Dermis microvascular lymphatic vessel endothelial cell (primary cell): ENCODE results near the gene OR8B8. TPM values are rescaled to one million over a fixed set of nuclear protein-coding genes. Genes with fewer than 3 reads are reported as not detected.
"Not testable (repeated sequence)": the region's sequence is repeated elsewhere in the genome, so short reads cannot be mapped to it uniquely, and the experiment has no call there.

Experiments used
- DNase-seq, 2 donors: peaks; one replicate each; pipeline versions ENCODE4 v3.0.0 to v3.0.0-alpha.2; 2010; ENCODE audit warnings: low read depth in 2 of 2
- total RNA-seq: library from RNA; depleted of rRNA; stranded (reverse); fragments of >200 nt; gene quantifications from 2 replicates; pipeline ENCODE4 v1.2.1, GENCODE V29; 2014

Gene OR8B8, protein sequence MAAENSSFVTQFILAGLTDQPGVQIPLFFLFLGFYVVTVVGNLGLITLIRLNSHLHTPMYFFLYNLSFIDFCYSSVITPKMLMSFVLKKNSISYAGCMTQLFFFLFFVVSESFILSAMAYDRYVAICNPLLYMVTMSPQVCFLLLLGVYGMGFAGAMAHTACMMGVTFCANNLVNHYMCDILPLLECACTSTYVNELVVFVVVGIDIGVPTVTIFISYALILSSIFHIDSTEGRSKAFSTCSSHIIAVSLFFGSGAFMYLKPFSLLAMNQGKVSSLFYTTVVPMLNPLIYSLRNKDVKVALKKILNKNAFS
- total RNA-seq: not detected in 2 replicates

- DNase-seq: no peak
Measured at GRCh38 chr11:124445646-124446150, at the start of gene OR8B8. Gene OR8B8, minus strand, starts transcription at chr11:124445696. Its CDS starts 4,611 bp downstream, at chr11:124441085.

- peak in 1 of 2 donors; percentile 12 for DNase-seq
Measured at GRCh38 chr11:124493016-124493655, 47.6 kb upstream of the OR8B8 start.

DNA sequence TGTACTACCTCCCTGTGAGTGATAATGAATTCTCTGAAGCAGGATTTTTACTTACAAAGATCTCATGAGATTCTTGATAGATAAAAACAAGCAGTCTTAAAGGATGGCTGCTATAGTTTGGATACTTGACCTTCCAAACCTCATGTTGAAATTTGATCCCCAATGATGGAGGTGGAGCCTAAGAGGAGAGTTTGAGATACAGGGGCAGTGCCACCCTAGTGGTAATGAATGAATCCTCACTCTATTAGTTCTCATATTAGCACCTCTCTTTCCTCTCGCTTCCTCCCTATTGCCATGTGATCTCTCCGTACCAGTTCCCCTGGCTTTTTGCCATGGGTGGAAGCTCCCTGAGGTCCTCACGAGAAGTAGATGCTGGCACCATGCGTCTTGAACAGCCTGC, 37.9 kb upstream of the OR8B8 start:
- no peak for DNase-seq

- DNase-seq: peak in 1 of 2 donors; percentile 38
Measured at GRCh38 chr11:124482362-124483147, 37.1 kb upstream of the OR8B8 start.

- peak in 1 of 2 donors; percentile 63 for DNase-seq
Measured at GRCh38 chr11:124481365-124482323, 36.1 kb upstream of the OR8B8 start.

- DNase-seq: no peak
Measured at GRCh38 chr11:124479561-124479960, 34.1 kb upstream of the OR8B8 start.

DNA sequence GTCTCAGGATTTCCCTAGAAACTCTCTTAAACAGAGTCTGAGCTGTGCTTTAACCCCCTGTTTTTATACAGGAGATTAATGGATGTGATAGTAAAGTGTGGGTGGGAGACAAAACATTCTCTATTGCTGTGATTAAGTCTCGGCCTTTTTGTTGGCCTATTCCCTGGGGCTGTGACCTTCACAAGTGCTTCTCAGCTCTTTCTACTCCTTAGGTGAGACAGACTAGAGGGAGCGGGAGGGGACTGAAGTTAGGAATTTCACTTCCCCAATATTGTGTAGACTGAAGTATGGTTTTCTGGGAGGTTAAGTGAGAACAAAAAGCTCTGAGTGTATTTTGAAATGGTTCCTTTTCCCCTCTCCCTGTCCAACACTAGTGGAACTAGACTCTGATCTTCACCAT, 29.8 kb upstream of the OR8B8 start:
- DNase-seq: no peak

DNA sequence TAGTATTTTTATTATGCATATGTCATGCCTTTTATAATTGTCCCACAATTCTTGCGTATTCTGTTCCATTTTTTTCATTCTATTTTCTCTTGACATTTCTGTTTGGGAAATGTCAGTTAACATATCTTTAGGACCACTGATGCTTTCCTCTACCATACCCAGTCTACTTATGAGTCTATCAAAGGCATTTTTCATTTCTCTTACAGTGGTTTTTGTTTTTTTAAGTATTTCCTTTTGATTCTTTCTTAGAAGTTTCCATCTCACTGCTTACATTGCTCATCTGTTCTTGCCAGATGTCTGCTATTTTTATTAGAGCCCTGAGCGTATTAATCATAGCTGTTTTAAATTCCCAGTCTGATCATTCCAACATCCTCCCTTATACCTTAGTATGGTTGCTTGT, 29.3 kb upstream of the OR8B8 start:
- no peak for DNase-seq

GRCh38 chr11:124474079-124474478, 28.6 kb upstream of the OR8B8 start:
- no peak for DNase-seq

DNA sequence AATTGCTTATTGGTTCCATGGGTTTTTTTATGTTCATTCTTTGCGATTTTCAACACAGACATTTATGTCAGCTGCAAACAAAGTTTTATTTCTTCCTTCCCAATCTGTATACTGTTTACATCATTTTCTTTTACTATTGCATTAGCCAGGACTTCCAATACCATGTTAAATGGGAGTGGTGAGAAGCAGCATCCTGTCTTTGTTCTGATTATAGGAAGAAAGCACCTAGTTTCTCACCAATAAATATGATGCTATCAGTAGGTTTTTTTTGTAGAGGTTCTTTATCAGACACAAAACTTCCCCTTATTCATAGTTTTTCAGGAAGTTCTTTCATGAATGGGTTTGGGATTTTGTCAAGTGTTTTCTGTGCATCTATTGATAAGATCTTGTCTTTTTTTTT, 28.0 kb upstream of the OR8B8 start:
- DNase-seq: peak in 1 of 2 donors; percentile 14

- DNase-seq: peak in 1 of 2 donors; percentile 17
Measured at GRCh38 chr11:124470561-124471227, 25.2 kb upstream of the OR8B8 start.

GRCh38 chr11:124467381-124467927, 22.0 kb upstream of the OR8B8 start:
- DNase-seq: no peak

DNA sequence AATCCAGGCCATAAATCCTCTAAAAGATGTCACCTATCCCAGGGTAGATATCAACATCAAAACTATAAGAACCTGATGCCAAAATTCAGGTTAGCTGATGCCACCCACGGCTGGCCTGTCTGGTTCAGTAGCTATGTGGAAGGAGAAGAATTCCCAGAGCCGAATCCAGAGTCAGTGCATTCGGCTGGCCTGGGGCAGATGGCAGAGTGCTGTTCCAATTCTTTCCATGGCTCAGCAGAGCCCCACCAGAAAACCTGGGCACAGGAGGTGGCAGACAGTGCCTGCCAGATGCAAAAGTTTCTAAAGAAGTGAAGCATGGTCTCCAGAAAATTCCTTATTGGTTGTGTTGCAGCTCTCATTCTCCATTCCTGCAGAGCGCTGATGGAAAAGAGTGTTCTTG, 19.9 kb upstream of the OR8B8 start:
- DNase-seq: no peak

GRCh38 chr11:124463990-124464389, 18.5 kb upstream of the OR8B8 start:
- no peak for DNase-seq

GRCh38 chr11:124463324-124463723, 17.8 kb upstream of the OR8B8 start:
- no peak for DNase-seq

DNA sequence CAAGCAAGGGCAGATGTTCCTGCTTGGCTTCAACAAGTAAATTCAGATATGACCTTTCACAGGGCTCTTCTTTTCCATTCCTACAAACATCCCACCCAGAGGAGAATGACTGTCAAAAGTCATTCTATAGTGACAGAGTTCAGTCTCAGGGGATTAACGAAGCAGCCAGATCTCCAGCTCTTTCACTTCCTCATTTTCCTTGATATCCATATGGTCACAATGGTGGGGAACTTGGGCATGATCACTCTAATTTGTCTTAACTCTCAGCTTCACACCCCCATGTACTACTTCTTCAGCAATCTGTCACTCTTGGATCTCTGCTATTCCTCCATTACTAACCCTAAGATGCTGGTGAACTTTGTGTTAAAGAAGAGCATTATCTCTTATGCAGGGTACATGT, 15.0 kb upstream of the OR8B8 start:
- DNase-seq: no peak

- DNase-seq: not testable (repeated sequence)
Measured at GRCh38 chr11:124459379-124459778, 13.9 kb upstream of the OR8B8 start.

GRCh38 chr11:124454552-124454951, 9.1 kb upstream of the OR8B8 start:
- DNase-seq: no peak

GRCh38 chr11:124446916-124447315, 1.4 kb upstream of the OR8B8 start:
- no peak for DNase-seq

DNA sequence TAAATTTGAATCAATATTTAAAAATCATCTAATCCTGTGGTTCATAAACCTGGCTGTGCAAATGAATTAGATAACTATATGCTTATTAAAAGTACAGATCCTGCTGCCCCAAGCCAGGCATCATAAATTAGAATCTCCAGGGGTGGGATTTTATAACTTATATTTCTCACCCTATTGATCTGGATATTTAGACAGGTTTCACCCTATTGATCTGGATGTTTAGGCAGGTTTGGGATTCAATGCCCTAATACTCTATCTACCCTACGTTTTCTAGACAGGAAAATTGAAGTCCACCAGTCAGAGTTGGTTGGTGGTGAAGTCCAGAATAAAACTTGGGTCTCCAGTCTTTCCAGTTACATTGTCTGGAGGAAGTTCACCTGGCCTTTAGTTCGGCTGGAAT, 2.6 kb downstream of the OR8B8 start:
- DNase-seq: no peak
